GM12892 (cell line): ENCODE results near the gene GNGT2.
"Not testable (repeated sequence)": the region's sequence is repeated elsewhere in the genome, so short reads cannot be mapped to it uniquely, and the experiment has no call there.

Experiments
- DNase-seq: peaks from one replicate; pipeline ENCODE4 v3.0.0; 2011; ENCODE audit not compliant: insufficient read length
- FAIRE-seq: peaks from 2 replicates; lab custom pipeline; 2011; peaks lifted over from hg19 to GRCh38; lab: Jason Lieb, UNC
- POLR2A ChIP-seq: IDR thresholded peaks from 2 replicates; pipeline ENCODE4 v1.6.1; 2011; ENCODE audit warnings: low read depth, low read length, control low read depth
- POLR2AphosphoS5 ChIP-seq: IDR thresholded peaks from 2 replicates; pipeline ENCODE4 v1.6.1; 2011; ENCODE audit warnings: low read depth, low read length, control low read depth
- TAF1 ChIP-seq: IDR thresholded peaks from 2 replicates; pipeline ENCODE4 v1.6.1; 2011; ENCODE audit warnings: low read depth, mild to moderate bottlenecking, control low read depth, low read length, borderline replicate concordance

The GNGT2 gene

GRCh38 chr17:49183801-49184200 is 26.6 kb downstream of the GNGT2 start:
- DNase-seq (no peak), FAIRE-seq (no peak)
- TF ChIP-seq POLR2AphosphoS5 (no peak), TAF1 (no peak), POLR2A (no peak)

- TF ChIP-seq POLR2AphosphoS5 = no peak
- no peak for DNase-seq
- no peak for FAIRE-seq
Measured at GRCh38 chr17:49183341-49183740, 27.0 kb downstream of the GNGT2 start.

- TF ChIP-seq POLR2A (no peak), TAF1 (no peak)
- DNase-seq = no peak
- FAIRE-seq = no peak
Measured at GRCh38 chr17:49180998-49181635, 29.3 kb downstream of the GNGT2 start.

GRCh38 chr17:49180303-49180702 is 30.1 kb downstream of the GNGT2 start:
- peak; percentile 48 for FAIRE-seq
- no peak for TF ChIP-seq POLR2AphosphoS5
- TF ChIP-seq POLR2A = no peak
- peak; percentile 25 for DNase-seq

- not testable (repeated sequence) for DNase-seq, FAIRE-seq
Measured at GRCh38 chr17:49175978-49176377, 34.4 kb downstream of the GNGT2 start.

GRCh38 chr17:49170711-49171110 is 39.7 kb downstream of the GNGT2 start:
- DNase-seq, FAIRE-seq: not testable (repeated sequence)

- TF ChIP-seq TAF1 = no peak
- TF ChIP-seq POLR2A = no peak
- TF ChIP-seq POLR2AphosphoS5 = no peak
- FAIRE-seq (no peak), DNase-seq (no peak)
Measured at GRCh38 chr17:49170216-49170615, 40.2 kb downstream of the GNGT2 start.

- no peak for TF ChIP-seq TAF1
- TF ChIP-seq POLR2A = no peak
- no peak for TF ChIP-seq POLR2AphosphoS5
- FAIRE-seq = no peak
- DNase-seq = no peak
Measured at GRCh38 chr17:49168706-49169105, 41.7 kb downstream of the GNGT2 start.

GRCh38 chr17:49165143-49165542 is 45.2 kb downstream of the GNGT2 start:
- FAIRE-seq = no peak

GRCh38 chr17:49162866-49163265 is 47.5 kb downstream of the GNGT2 start:
- FAIRE-seq (no peak), DNase-seq (no peak)
- TF ChIP-seq POLR2A = no peak
- no peak for TF ChIP-seq POLR2AphosphoS5
- TF ChIP-seq TAF1 = no peak

More at GRCh38 chr17:49165143-49165542, 45.2 kb downstream of the GNGT2 start:
- no peak for DNase-seq
- no peak for TF ChIP-seq TAF1
- TF ChIP-seq POLR2A = no peak
- TF ChIP-seq POLR2AphosphoS5 = no peak

GRCh38 chr17:49157784-49158183 is 52.6 kb downstream of the GNGT2 start:
- FAIRE-seq (no peak), DNase-seq (no peak)
- TF ChIP-seq POLR2AphosphoS5 = no peak
- no peak for TF ChIP-seq POLR2A
- TF ChIP-seq TAF1 = no peak

GRCh38 chr17:49156256-49156655 is 54.1 kb downstream of the GNGT2 start:
- FAIRE-seq (no peak), DNase-seq (no peak)
- no peak for TF ChIP-seq POLR2A
- no peak for TF ChIP-seq TAF1
- no peak for TF ChIP-seq POLR2AphosphoS5
